Left lung (tissue), 10 donors: ENCODE data around the gene PPFIA1. TPM values are rescaled to one million over a fixed set of nuclear protein-coding genes. Genes with fewer than 3 reads are reported as not detected.

Source experiments
- ATAC-seq: fragments of 200-7000 bp; cut with Tn5 transposase; one replicate; pipeline ENCODE4 v1.9.1; 2020; ENCODE audit warnings: moderate library complexity
- DNase-seq, 4 donors: peaks; one replicate each; pipeline ENCODE4 v3.0.0-alpha.2; 2013 to 2020
- H3K27ac ChIP-seq, 2 donors: fragments of 200-600 bp; sonication (generic) in 1 of 2; one replicate each; pipeline versions ENCODE4 v1.5.0 to v1.8.0; 2020 to 2021
- H3K27me3 ChIP-seq, 2 donors: fragments of 200-600 bp; sonication (generic) in 1 of 2; one replicate each; pipeline versions ENCODE4 v1.5.0 to v1.8.0; 2020 to 2021
- H3K36me3 ChIP-seq, 2 donors: fragments of 200-600 bp; sonication (generic) in 1 of 2; one replicate each; pipeline versions ENCODE4 v1.5.0 to v1.8.0; 2020 to 2021
- H3K4me1 ChIP-seq, 2 donors: fragments of 200-600 bp; one replicate each; pipeline ENCODE4 v1.8.0; 2021
- H3K4me3 ChIP-seq, 2 donors: fragments of 200-600 bp; sonication (generic) in 1 of 2; one replicate each; pipeline versions ENCODE4 v1.5.0 to v1.8.0; 2020 to 2021; ENCODE audit warnings: mild to moderate bottlenecking in 1 of 2
- H3K9me3 ChIP-seq, 2 donors: fragments of 200-600 bp; sonication (generic) in 1 of 2; one replicate each; pipeline versions ENCODE4 v1.5.0 to v1.8.0; 2020 to 2021
- CTCF ChIP-seq, 2 donors: fragments of 200-600 bp; sonication (generic) in 1 of 2; IDR thresholded peaks; one replicate each; pipeline versions ENCODE4 v1.5.0 to v1.8.0; 2021; ENCODE audit warnings: antibody characterized with exemption in 2 of 2
- intact Hi-C, 2 donors: fragments of 100-400 bp; cut with DNase I; formaldehyde crosslinking; loops; one replicate each; pipeline versions ENCODE4 v1.11.2 to v1.14.2; 2022
- polyA plus RNA-seq, 6 donors: library from polyadenylated mRNA; unstranded; fragments of 120-200 nt; gene quantifications; one replicate each; pipeline ENCODE4 v1.2.1, GENCODE V29; 2013; ENCODE audit not compliant: insufficient read length in 6 of 6
- total RNA-seq, 2 donors: library from RNA; stranded (reverse); fragmentation: NEBNext Ultra II Directional; extraction: Animal tissue kit (Norgen Biotek cat#: 25700); gene quantifications; one replicate each; pipeline ENCODE4 v1.2.1, GENCODE V29; 2021
- donor health status: DM: no; HTN: yes; CAD: no.
- donor health status: DM: no; HTN: no; CAD: no.

Gene PPFIA1
- total and polyA plus RNA-seq, 8 donors, result 45.9 to 66.0 (median 51.3) TPM

GRCh38 chr11:70243912-70244652 lies 26.4 kb upstream of the PPFIA1 start:
- TF ChIP-seq CTCF (IDR thresholded peaks at IDR 0.05), result no peak
- Histone ChIP-seq H3K36me3 (no peaks in the 10 kb centered on the region), H3K27ac (no peak overlapping the region), H3K27me3 (peaks cover 0 to 10% of the 10 kb centered on the region in 2 donors), H3K9me3 (no peaks in the 10 kb centered on the region), H3K4me3 (no peak overlapping the region), H3K4me1 (no peaks in the 10 kb centered on the region)
- intact Hi-C loops, result no loop called here
- peak; percentile 9 for ATAC-seq
- DNase-seq, result no peak

- H3K27me3 ChIP-seq, result peaks cover 0 to 10% of the 10 kb centered on the region in 2 donors
- DNase-seq, result peak in 1 of 4 donors; percentile 42
- TF ChIP-seq CTCF (IDR thresholded peaks at IDR 0.05), result no peak
- no peaks in the 10 kb centered on the region for H3K9me3 ChIP-seq
- H3K4me3 ChIP-seq, result no peak overlapping the region
- intact Hi-C loops, result no loop called here
- no peaks in the 10 kb centered on the region for H3K36me3 ChIP-seq
- H3K4me1 ChIP-seq, result no peaks in the 10 kb centered on the region
- ATAC-seq, result peak; percentile 65
- no peak overlapping the region for H3K27ac ChIP-seq
These were observed 25.8 kb upstream of the PPFIA1 start for GRCh38 chr11:70244698-70245097.

GRCh38 chr11:70246196-70246595 lies 24.3 kb upstream of the PPFIA1 start:
- Histone ChIP-seq H3K27me3 (no peaks in the 10 kb centered on the region), H3K4me3 (no peak overlapping the region), H3K4me1 (no peaks in the 10 kb centered on the region), H3K27ac (no peak overlapping the region), H3K36me3 (no peaks in the 10 kb centered on the region), H3K9me3 (no peaks in the 10 kb centered on the region)
- DNase-seq, result no peak
- no peak for TF ChIP-seq CTCF (IDR thresholded peaks at IDR 0.05)
- intact Hi-C loops, result no loop called here
- no peak for ATAC-seq

GRCh38 chr11:70247042-70247709 lies 23.3 kb upstream of the PPFIA1 start:
- no peaks in the 10 kb centered on the region for H3K4me1 ChIP-seq
- H3K27ac ChIP-seq, result no peak overlapping the region
- no peaks in the 10 kb centered on the region for H3K27me3 ChIP-seq
- H3K9me3 ChIP-seq, result no peaks in the 10 kb centered on the region
- ATAC-seq, result no peak
- TF ChIP-seq CTCF (IDR thresholded peaks at IDR 0.05), result no peak
- no peaks in the 10 kb centered on the region for H3K36me3 ChIP-seq
- H3K4me3 ChIP-seq, result no peak overlapping the region
- intact Hi-C loops, result no loop called here
- no peak for DNase-seq

GRCh38 chr11:70247710-70248072 lies 22.8 kb upstream of the PPFIA1 start:
- TF ChIP-seq CTCF (IDR thresholded peaks at IDR 0.05), result no peak
- Histone ChIP-seq H3K27ac (no peak overlapping the region), H3K9me3 (no peaks in the 10 kb centered on the region), H3K27me3 (no peaks in the 10 kb centered on the region), H3K4me3 (no peak overlapping the region), H3K36me3 (no peaks in the 10 kb centered on the region), H3K4me1 (no peaks in the 10 kb centered on the region)
- DNase-seq, result no peak
- no peak for ATAC-seq
- intact Hi-C loops, result no loop called here
